Stomach (tissue), 9 donors: ENCODE measurements around the gene ARHGEF1. TPM values are rescaled to one million over a fixed set of nuclear protein-coding genes. Genes with fewer than 3 reads are reported as not detected.

Experiments
- DNase-seq, 2 donors: peaks; one replicate each; pipeline versions ENCODE4 v3.0.0 to v3.0.0-alpha.2; 2013 to 2019
- H3K27ac ChIP-seq, 5 donors: fragments of 200-600 bp in 4 of 5; sonication (generic) in 4 of 5; one replicate each; pipeline ENCODE4 v1.5.1; 2013 to 2019; ENCODE audit warnings: mild to moderate bottlenecking in 1 of 5, moderate library complexity in 1 of 5
- H3K27me3 ChIP-seq, 3 donors: fragments of 200-600 bp; sonication (generic); one replicate each; pipeline ENCODE4 v1.5.1; 2017 to 2019; ENCODE audit warnings: mixed run types in 1 of 3
- H3K36me3 ChIP-seq, 4 donors: fragments of 200-600 bp; sonication (generic); 1 replicate in 3 of 4; 2 replicates in 1 of 4; pipeline ENCODE4 v1.5.1; 2016 to 2019
- H3K4me1 ChIP-seq, 4 donors: fragments of 200-600 bp; sonication (generic); one replicate each; pipeline ENCODE4 v1.5.1; 2016 to 2019
- H3K4me3 ChIP-seq, 4 donors: fragments of 200-600 bp; sonication (generic) in 3 of 4; one replicate each; pipeline ENCODE4 v1.5.1; 2016 to 2019; ENCODE audit warnings: mild to moderate bottlenecking in 1 of 4
- H3K9me3 ChIP-seq, 4 donors: fragments of 200-600 bp; sonication (generic); one replicate each; pipeline ENCODE4 v1.5.1; 2016 to 2019
- EP300 ChIP-seq: sonication (generic); formaldehyde crosslinking; IDR thresholded peaks from one replicate; pipeline ENCODE4 v1.6.1; 2017; ENCODE audit warnings: antibody characterized with exemption
- POLR2A ChIP-seq, 4 donors: fragments of 450-650 bp; IDR thresholded peaks; one replicate each; pipeline ENCODE4 v1.6.1; 2016; ENCODE audit warnings: antibody characterized with exemption in 4 of 4, control low read depth in 2 of 4, mild to moderate bottlenecking in 1 of 4, moderate library complexity in 1 of 4
- POLR2AphosphoS5 ChIP-seq, 3 donors: sonication (generic); formaldehyde crosslinking; IDR thresholded peaks; one replicate each; pipeline ENCODE4 v1.6.1; 2016; ENCODE audit warnings: antibody characterized with exemption in 3 of 3
- WGBS, 5 donors: extraction: QIAGEN DNeasy Blood & Tissue Kit in 3 of 5; methylation state at CpG; one replicate each; pipeline versions ENCODE4 v1.1.5 to v1.1.7; 2013 to 2018; 5-methylcytosine and 5-hydroxymethylcytosine counted together
- intact Hi-C: fragments of 100-400 bp; cut with DNase I; formaldehyde crosslinking; loops from one replicate; pipeline ENCODE4 v1.15.1; 2023; ENCODE audit warnings: low total_unique reads
- polyA plus RNA-seq, 3 donors: library from polyadenylated mRNA; stranded (reverse); fragments of 200-250 nt; gene quantifications; one replicate each; pipeline ENCODE4 v1.2.3, GENCODE V29; 2013
- total RNA-seq, 5 donors: library from RNA; depleted of rRNA; stranded (reverse); fragments of >200 nt; gene quantifications; one replicate each; pipeline versions ENCODE4 v1.1.0 to v1.2.3, GENCODE V29; 2014 to 2016
- TF ChIP-seq, protein P1 (sequence below), 7 experiments: fragments of 450-650 bp in 4 of 7; fragments of 200-600 bp in 3 of 7; sonication (generic) in 3 of 7; IDR thresholded peaks; one replicate each; pipeline ENCODE4 v1.5.1; 2016 to 2019; ENCODE audit warnings: antibody characterized with exemption in 7 of 7, control low read depth in 2 of 7, mild to moderate bottlenecking in 1 of 7
- donor health status: healthy with polysubstance abuse.
- donor health status: Bipolar disorder and iron deficiency.
- donor health status: healthy.

The ARHGEF1 gene
- total and polyA plus RNA-seq, 8 donors = 40.8 to 329 (median 143) TPM

DNA sequence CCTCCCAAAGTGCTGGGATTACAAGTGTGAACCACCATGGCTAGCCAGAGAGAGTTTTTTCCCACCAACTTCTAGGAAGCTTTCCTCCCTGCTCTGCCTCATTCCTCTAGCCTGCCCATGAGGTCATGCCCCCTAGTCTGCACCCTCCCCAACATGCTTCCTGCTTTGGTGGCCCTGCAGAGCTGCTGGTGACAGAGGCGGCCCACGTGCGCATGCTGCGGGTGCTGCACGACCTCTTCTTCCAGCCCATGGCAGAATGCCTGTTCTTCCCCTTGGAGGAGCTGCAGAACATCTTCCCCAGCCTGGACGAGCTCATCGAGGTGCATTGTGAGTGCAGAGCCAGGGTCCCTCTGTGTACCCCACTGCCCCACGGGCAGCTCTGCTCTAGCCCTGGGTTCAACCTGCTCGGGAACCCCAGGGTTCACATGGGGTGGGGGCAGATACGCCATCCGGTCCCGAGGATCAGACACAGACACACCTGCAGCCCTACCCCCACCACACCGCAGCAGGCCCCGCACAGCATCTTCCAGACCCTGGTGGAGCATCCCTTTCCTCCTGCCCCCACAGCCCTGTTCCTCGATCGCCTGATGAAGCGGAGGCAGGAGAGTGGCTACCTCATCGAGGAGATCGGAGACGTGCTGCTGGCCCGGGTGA, 18.9 kb downstream of the ARHGEF1 start:
- intact Hi-C loops = no loop called here
- DNase-seq = no peak
- Histone ChIP-seq H3K4me1 (peaks cover 11 to 35% (median 32%) of the 10 kb centered on the region in 4 donors), H3K9me3 (no peaks in the 10 kb centered on the region), H3K36me3 (peaks cover 79 to 100% (median 100%) of the 10 kb centered on the region in 4 donors), H3K27me3 (no peaks in the 10 kb centered on the region), H3K4me3 (no peak overlapping the region), H3K27ac (no peak overlapping the region)
- 88 to 92% (median 89%) methylated on average over 13 to 21 of the region's 21 CpGs for WGBS, 5 donors
- TF ChIP-seq POLR2A (IDR thresholded peaks at IDR 0.05) (no peak), EP300 (no peak), POLR2AphosphoS5 (IDR thresholded peaks at IDR 0.05) (no peak)
- TF ChIP-seq, protein P1, sequence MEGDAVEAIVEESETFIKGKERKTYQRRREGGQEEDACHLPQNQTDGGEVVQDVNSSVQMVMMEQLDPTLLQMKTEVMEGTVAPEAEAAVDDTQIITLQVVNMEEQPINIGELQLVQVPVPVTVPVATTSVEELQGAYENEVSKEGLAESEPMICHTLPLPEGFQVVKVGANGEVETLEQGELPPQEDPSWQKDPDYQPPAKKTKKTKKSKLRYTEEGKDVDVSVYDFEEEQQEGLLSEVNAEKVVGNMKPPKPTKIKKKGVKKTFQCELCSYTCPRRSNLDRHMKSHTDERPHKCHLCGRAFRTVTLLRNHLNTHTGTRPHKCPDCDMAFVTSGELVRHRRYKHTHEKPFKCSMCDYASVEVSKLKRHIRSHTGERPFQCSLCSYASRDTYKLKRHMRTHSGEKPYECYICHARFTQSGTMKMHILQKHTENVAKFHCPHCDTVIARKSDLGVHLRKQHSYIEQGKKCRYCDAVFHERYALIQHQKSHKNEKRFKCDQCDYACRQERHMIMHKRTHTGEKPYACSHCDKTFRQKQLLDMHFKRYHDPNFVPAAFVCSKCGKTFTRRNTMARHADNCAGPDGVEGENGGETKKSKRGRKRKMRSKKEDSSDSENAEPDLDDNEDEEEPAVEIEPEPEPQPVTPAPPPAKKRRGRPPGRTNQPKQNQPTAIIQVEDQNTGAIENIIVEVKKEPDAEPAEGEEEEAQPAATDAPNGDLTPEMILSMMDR (IDR thresholded peaks at IDR 0.05) = no peak

DNA sequence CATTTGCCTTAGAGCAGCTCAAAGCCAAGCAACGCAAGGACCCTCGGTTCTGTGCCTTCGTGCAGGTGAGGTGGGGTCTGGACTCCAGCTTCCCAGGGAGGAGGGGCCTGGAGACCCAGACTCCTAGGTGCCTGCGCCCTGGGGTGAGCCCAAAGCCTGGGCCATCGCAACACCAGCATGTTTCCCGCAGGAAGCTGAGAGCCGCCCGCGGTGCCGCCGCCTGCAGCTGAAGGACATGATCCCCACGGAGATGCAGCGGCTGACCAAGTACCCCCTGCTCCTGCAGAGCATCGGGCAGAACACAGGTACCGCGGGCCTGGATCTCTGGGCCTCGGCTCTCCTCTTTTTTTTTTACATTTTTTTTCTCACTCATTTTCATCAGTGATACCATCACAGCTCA, 19.6 kb downstream of the ARHGEF1 start:
- WGBS, 5 donors = 92 to 94% (median 93%) methylated on average over 15 to 17 of the region's 17 CpGs
- TF ChIP-seq POLR2A (IDR thresholded peaks at IDR 0.05) = no peak
- TF ChIP-seq, protein P1 (IDR thresholded peaks at IDR 0.05) = no peak
- no peak for TF ChIP-seq POLR2AphosphoS5 (IDR thresholded peaks at IDR 0.05)
- no peak for TF ChIP-seq EP300
- H3K9me3 ChIP-seq = no peaks in the 10 kb centered on the region
- H3K36me3 ChIP-seq = peaks cover 79 to 100% (median 100%) of the 10 kb centered on the region in 4 donors
- H3K27ac ChIP-seq = peak overlapping the region in 1 of 5 donors; percentile 76
- no peaks in the 10 kb centered on the region for H3K27me3 ChIP-seq
- intact Hi-C loops = no loop called here
- DNase-seq = no peak
- H3K4me1 ChIP-seq = peaks cover 11 to 35% (median 32%) of the 10 kb centered on the region in 4 donors
- no peak overlapping the region for H3K4me3 ChIP-seq

DNA sequence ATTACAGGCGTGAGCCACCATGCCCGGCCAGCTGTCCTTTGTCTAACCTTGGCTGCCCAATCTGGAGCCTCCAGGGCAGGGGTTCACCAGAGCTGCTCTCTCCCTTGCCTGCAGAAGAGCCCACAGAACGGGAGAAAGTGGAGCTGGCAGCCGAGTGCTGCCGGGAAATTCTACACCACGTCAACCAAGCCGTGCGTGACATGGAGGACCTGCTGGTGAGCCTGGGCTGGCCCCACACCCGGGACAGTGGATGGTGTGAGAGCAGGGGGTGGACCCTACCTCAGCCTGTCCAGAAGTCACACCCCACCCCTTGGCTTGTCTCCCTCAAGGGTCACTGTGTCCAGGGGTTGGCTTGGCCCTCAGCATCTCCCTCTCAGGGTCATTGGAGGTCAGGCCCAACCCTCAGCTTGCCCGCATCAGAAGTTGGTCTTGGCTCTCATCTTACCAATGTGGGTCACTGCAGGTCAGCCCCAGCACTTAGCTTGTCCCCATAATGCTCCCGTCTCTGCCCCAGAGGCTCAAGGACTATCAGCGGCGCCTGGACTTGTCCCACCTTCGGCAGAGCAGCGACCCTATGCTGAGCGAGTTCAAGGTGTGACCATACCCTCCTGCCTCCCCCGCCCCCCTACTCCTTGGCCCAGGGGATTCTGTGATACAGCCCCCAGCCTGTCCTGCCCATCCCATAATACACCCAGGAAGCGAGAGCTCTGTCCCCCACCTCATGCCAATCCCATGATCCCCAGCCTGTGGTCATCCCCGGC, 20.4 kb downstream of the ARHGEF1 start:
- no peaks in the 10 kb centered on the region for H3K27me3 ChIP-seq
- no peaks in the 10 kb centered on the region for H3K9me3 ChIP-seq
- peaks cover 71 to 100% (median 96%) of the 10 kb centered on the region in 4 donors for H3K36me3 ChIP-seq
- peak overlapping the region; percentile 76 to 84 (median 78) for H3K27ac ChIP-seq
- WGBS, 5 donors = 60 to 84% (median 73%) methylated on average over 12 to 19 of the region's 19 CpGs
- DNase-seq = no peak
- peaks cover 11 to 35% (median 32%) of the 10 kb centered on the region in 4 donors for H3K4me1 ChIP-seq
- TF ChIP-seq, protein P1 (IDR thresholded peaks at IDR 0.05) = no peak
- no peak for TF ChIP-seq EP300
- TF ChIP-seq POLR2A (IDR thresholded peaks at IDR 0.05) = no peak
- no peak for TF ChIP-seq POLR2AphosphoS5 (IDR thresholded peaks at IDR 0.05)
- no peak overlapping the region for H3K4me3 ChIP-seq
- intact Hi-C loops = no loop called here

DNA sequence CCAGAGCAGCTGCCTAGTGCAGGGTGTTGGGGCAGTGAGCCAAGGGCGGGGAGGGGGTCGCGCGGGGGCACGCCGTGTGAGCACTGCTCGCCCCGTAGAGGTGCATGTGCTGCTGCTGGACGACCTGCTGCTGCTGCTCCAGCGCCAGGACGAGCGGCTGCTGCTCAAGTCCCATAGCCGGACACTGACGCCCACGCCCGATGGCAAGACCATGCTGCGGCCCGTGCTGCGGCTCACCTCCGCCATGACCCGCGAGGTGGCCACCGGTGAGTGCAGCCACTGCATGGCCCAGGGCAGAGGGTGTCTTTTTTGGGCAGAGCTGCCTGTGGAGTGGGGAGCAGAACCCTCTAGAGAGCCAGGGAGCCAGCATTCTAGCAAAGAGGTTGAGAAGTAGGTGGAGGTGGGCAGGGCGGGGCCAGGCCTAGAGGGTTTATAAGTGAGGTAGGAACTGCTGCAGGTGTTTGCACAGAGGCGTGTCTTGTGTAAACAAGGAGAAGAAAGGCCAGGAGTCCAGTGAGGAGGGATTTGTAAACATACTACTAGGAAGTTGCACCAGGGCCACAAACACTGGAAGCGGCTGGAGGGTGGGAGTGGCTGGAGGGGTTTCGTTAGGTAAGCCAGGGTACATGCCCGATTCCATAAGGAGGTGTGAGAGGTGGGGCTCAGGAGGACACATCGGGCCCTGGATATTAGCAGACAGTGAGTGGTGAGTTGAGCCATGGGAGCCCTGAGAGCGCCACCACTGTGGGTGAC, 21.3 kb downstream of the ARHGEF1 start:
- peak; percentile 90 to 95 for DNase-seq

More for the DNA sequence above, 21.3 kb downstream of the ARHGEF1 start:
- no peaks in the 10 kb centered on the region for H3K27me3 ChIP-seq
- intact Hi-C loops = no loop called here
- peaks cover 62 to 96% (median 87%) of the 10 kb centered on the region in 4 donors for H3K36me3 ChIP-seq
- H3K9me3 ChIP-seq = no peaks in the 10 kb centered on the region
- TF ChIP-seq POLR2AphosphoS5 (IDR thresholded peaks at IDR 0.05) (peak in 2 of 3 donors; percentile 38 to 56), EP300 (no peak)
- H3K4me1 ChIP-seq = peaks cover 11 to 35% (median 32%) of the 10 kb centered on the region in 4 donors
- 25 to 53% (median 48%) methylated on average over 8 to 30 of the region's 30 CpGs for WGBS, 5 donors
- H3K27ac ChIP-seq = peak overlapping the region; percentile 76 to 84 (median 78)
- peak overlapping the region in 2 of 4 donors; percentile 23 to 30 for H3K4me3 ChIP-seq
